Ammon's horn (tissue), 1 donor: ENCODE results near the gene TAS2R42.

ENCODE experiments used
- DNase-seq: peaks from one replicate; pipeline ENCODE4 v3.0.0-alpha.2; 2016; ENCODE audit warnings: low spot score

The TAS2R42 gene

DNA sequence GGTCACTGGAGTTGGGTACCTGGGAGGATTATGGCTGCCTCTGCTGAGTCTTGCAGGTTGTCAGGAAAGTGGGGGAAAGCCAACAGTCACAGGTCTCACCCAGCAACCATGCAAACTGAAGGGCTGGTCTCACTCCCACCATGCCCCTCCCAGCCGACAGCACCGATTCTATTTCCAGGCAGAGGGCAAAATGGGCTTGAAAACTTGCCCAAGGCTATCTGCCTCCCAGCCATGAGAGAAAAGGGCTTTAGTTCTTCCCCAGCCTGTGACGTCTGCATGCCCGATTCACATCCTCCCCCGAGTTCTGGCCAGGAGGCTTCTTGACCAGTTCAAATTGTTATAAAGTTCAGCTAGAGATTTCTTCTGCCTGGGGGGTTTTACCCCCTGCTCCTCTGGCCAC lies 42.4 kb downstream of the TAS2R42 start:
- no peak for DNase-seq

DNA sequence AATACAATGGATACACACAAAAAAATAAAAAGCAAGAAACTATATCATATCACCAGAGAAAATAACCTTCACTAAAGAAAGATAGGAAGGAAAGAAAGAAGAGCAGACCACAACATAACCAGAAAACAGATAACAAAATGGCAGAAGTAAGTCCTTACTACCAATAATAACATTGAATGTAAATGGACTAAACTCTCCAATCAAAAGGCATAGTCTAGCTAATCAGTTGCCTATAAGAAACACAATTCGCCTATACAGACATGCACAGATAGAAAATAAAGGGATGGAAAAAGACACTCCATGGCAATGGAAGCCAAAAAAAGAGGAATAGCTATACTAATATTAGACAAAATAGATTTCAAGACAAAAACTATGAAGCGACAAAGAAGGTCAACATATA lies 43.4 kb downstream of the TAS2R42 start:
- no peak for DNase-seq

DNA sequence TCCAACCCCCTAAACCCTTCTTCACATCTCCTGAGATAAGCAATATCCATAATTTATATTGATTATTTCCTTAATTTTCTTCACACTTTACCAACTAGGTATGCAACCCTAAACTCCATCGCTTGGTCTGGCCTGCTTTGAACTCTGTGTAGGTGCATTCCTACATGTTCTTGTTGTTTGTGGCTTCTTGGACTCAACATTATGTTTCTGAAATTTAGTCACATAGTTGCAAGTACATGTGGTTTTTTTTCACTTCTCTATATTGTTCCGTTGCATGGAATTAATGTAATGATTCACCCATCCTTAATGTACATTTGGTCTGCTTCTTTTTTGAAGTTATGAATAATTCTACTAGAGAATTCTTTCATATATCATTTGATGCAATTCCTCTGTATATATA lies 50.7 kb downstream of the TAS2R42 start:
- DNase-seq, result no peak
